Measurements from ENCODE around the gene PCDH7. TPM values are rescaled to one million over a fixed set of nuclear protein-coding genes. Genes with fewer than 3 reads are reported as not detected.

Gene PCDH7
- polyA plus RNA-seq, 2 of the 4 experiments (the other 2 are of a cell fraction), result 0.04 to 0.16 TPM

DNA sequence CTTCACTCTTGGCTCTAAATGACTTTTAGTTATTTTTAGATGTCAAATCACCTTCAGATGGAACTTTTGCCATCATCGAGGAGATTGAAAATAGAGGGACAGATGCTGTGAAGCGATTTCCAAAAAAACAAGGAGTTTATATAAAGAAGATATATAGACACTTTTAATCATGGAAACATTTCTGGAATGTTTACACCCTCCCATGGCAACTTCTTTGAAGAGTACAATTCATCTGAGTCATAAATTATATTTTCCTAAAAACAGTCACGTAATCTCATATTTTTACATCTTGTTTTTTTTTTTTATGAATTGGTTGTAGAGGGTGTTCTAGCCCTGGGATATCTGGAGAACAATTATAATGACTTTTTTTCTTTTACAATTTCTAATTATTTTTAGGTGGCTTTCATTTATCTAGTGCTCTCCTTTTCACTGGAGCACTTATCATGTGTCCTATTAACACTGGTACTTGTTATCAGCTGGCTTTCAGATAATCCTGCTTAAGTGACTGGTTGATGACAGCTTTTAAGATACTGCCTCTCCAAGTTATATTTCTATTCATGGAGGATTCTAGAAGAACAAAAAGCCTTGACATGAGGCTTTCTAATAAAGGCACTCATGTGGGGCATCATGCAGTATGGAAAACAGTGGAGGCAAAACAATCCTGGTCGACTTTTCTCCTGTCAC lies 24.9 kb downstream of the PCDH7 start:
- 11% methylated on average over 4 of the region's 4 CpGs for WGBS (ENCODE audit: missing lambda C conversion rate)
- ChIA-PET POLR2A (no interaction called here), CTCF (no interaction called here)
- H3K4me1 ChIP-seq, result no peaks in the 10 kb centered on the region
- no peaks in the 10 kb centered on the region for H3K9me3 ChIP-seq
- DNase-seq (ENCODE audit: low read depth in 1 of 2, low spot score in 1 of 2) (no peak), ATAC-seq (no peak), FAIRE-seq (no peak)
- TF ChIP-seq MAX (IDR thresholded peaks at IDR 0.05) (no peak), HES2 (IDR thresholded peaks at IDR 0.05) (no peak), BHLHE40 (IDR thresholded peaks at IDR 0.05; ENCODE audit: low read depth, low read length) (no peak), MYC (IDR thresholded peaks at IDR 0.05; ENCODE audit: borderline replicate concordance, low read length) (no peak), CBX8 (IDR thresholded peaks at IDR 0.05) (no peak), ZNF302 (CRISPR knock-in tag; IDR thresholded peaks at IDR 0.05) (no peak), FOXS1 (CRISPR knock-in tag; IDR thresholded peaks at IDR 0.05) (no peak), CTCF (IDR thresholded peaks at IDR 0.05) (no peak), SMC3 (IDR thresholded peaks at IDR 0.05) (no peak), KDM1A (IDR thresholded peaks at IDR 0.05; ENCODE audit: low read depth) (no peak), MAZ (IDR thresholded peaks at IDR 0.05; ENCODE audit: borderline replicate concordance, low read depth, low read length) (no peak), CHD2 (IDR thresholded peaks at IDR 0.05; ENCODE audit: low read length, partially characterized antibody) (no peak), NFE2L2 (conservative IDR thresholded peaks at IDR 0.05; ENCODE audit: low read length) (no peak), HOXA7 (CRISPR knock-in tag; IDR thresholded peaks at IDR 0.05) (no peak)
- TF ChIP-seq, protein P1, sequence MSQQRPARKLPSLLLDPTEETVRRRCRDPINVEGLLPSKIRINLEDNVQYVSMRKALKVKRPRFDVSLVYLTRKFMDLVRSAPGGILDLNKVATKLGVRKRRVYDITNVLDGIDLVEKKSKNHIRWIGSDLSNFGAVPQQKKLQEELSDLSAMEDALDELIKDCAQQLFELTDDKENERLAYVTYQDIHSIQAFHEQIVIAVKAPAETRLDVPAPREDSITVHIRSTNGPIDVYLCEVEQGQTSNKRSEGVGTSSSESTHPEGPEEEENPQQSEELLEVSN (IDR thresholded peaks at IDR 0.05; ENCODE audit: borderline replicate concordance, low read depth), result no peak
- H3K27ac ChIP-seq, result no peak overlapping the region
- H3K4me2 ChIP-seq, result no peak overlapping the region
- H3K4me3 ChIP-seq, result no peak overlapping the region

GRCh38 chr4:30746735-30747134 lies 26.6 kb downstream of the PCDH7 start:
- 3% methylated on average over 1 of the region's 1 CpG for WGBS (ENCODE audit: missing lambda C conversion rate)
- H3K4me1 ChIP-seq, result no peaks in the 10 kb centered on the region
- CTCF ChIA-PET, result no interaction called here
- no peak for FAIRE-seq
- H3K27ac ChIP-seq, result no peak overlapping the region
- no peak overlapping the region for H3K4me3 ChIP-seq
- ATAC-seq, result no peak
- POLR2A ChIA-PET, result no interaction called here
- H3K4me2 ChIP-seq, result no peak overlapping the region
- DNase-seq (ENCODE audit: low read depth in 1 of 2, low spot score in 1 of 2), result no peak
- H3K9me3 ChIP-seq, result no peaks in the 10 kb centered on the region
- TF ChIP-seq POLR2A (IDR thresholded peaks at IDR 0.05; ENCODE audit: low read length) (no peak), FOSL2 (IDR thresholded peaks at IDR 0.05) (no peak), FOSL2 (CRISPR knock-in tag; IDR thresholded peaks at IDR 0.05) (no peak), RAD21 (conservative IDR thresholded peaks at IDR 0.05 in 1 of 2, IDR thresholded peaks at IDR 0.05 in 1 of 2) (no peak), HEYL (CRISPR knock-in tag; IDR thresholded peaks at IDR 0.05) (no peak), MAX (IDR thresholded peaks at IDR 0.05) (no peak), HOXA7 (CRISPR knock-in tag; IDR thresholded peaks at IDR 0.05) (no peak), HES2 (IDR thresholded peaks at IDR 0.05) (no peak)

DNA sequence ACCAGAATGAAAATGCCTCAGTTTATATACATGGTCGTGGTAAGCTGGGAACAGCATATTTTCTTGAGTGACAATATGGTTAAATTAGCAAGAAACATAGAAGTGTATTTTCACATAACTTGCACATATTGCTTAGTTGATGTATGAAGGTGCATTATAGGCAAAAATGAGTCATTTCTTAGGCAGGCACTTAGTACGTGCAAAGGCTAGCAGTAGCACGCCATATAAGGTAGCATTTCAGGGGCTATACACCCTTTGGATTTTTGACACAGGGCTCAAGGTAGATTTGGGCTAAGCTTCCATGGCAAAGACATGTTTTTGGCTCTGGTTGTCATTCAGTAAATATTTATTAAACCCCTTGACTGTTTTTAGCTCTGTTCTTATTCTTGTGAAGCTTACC lies 33.1 kb downstream of the PCDH7 start:
- DNase-seq (ENCODE audit: low read depth in 1 of 2, low spot score in 1 of 2) (no peak), FAIRE-seq (no peak), ATAC-seq (no peak)
- Histone ChIP-seq H3K27ac (no peak overlapping the region), H3K4me2 (no peak overlapping the region), H3K4me1 (no peaks in the 10 kb centered on the region), H3K9me3 (no peaks in the 10 kb centered on the region), H3K4me3 (no peak overlapping the region)
- POLR2A ChIA-PET, result no interaction called here
- CTCF ChIA-PET, result no interaction called here
- WGBS (ENCODE audit: missing lambda C conversion rate), result 21% methylated on average over 3 of the region's 3 CpGs
- no peak for TF ChIP-seq FOSB (CRISPR knock-in tag; IDR thresholded peaks at IDR 0.05)
- TF ChIP-seq NR3C1 (IDR thresholded peaks at IDR 0.05), result no peak
- no peak for TF ChIP-seq ZFP36 (IDR thresholded peaks at IDR 0.05; ENCODE audit: borderline replicate concordance, partially characterized antibody)
- TF ChIP-seq TP53 (CRISPR knock-in tag; IDR thresholded peaks at IDR 0.05), result no peak
- no peak for TF ChIP-seq MAFK (IDR thresholded peaks at IDR 0.05; ENCODE audit: partially characterized antibody)
- TF ChIP-seq KDM5A (IDR thresholded peaks at IDR 0.05), result no peak
- no peak for TF ChIP-seq ZSCAN20 (CRISPR knock-in tag; IDR thresholded peaks at IDR 0.05)
- no peak for TF ChIP-seq ZC3H11A (IDR thresholded peaks at IDR 0.05)
- TF ChIP-seq PHF8 (IDR thresholded peaks at IDR 0.05; ENCODE audit: borderline replicate concordance, low read depth), result no peak
- no peak for TF ChIP-seq HES2 (IDR thresholded peaks at IDR 0.05)
- TF ChIP-seq CHD2 (IDR thresholded peaks at IDR 0.05; ENCODE audit: low read length, partially characterized antibody), result no peak
- no peak for TF ChIP-seq SMC3 (IDR thresholded peaks at IDR 0.05)
